Measurements from ENCODE around the gene PIK3R5. TPM values are rescaled to one million over a fixed set of nuclear protein-coding genes. Genes with fewer than 3 reads are reported as not detected.
A peak's percentile ranks its signal among the peaks of the same experiment; 100 is the strongest.
"Not testable (repeated sequence)": the region's sequence is repeated elsewhere in the genome, so short reads cannot be mapped to it uniquely, and the experiment has no call there.

PIK3R5 gene
- total RNA-seq, 1 donor from 2014 or later = 34.2 TPM

- Mint-ChIP-seq H3K4me3 (no peak overlapping the region), H3K4me1 (no peaks in the 10 kb centered on the region), H3K36me3 (ENCODE audit: low read depth) (peaks cover 73% of the 10 kb centered on the region), H3K9me3 (no peaks in the 10 kb centered on the region), H3K27ac (no peak overlapping the region), H3K27me3 (no peaks in the 10 kb centered on the region)
- ChIA-PET CTCF (no interaction called here), POLR2A (no interaction called here)
- intact Hi-C loops (cut with micrococcal nuclease) = no loop called here
- TF ChIP-seq CTCF (IDR thresholded peaks at IDR 0.05) = no peak
- ATAC-seq (ENCODE audit: low read depth) = no peak
- no peak for DNase-seq
Measured at GRCh38 chr17:8885967-8886684, 79.4 kb downstream of the PIK3R5 start.

- H3K36me3 Mint-ChIP-seq (ENCODE audit: low read depth) = peaks cover 77% of the 10 kb centered on the region
- intact Hi-C loops (cut with micrococcal nuclease); POLR2A ChIA-PET; H3K9me3 Mint-ChIP-seq; DNase-seq; H3K27ac Mint-ChIP-seq; H3K4me1 Mint-ChIP-seq; CTCF ChIA-PET; H3K4me3 Mint-ChIP-seq; H3K27me3 Mint-ChIP-seq: not testable (repeated sequence)
- peak; percentile 73 for ATAC-seq (ENCODE audit: low read depth)
Measured at GRCh38 chr17:8885163-8885966, 80.1 kb downstream of the PIK3R5 start.

GRCh38 chr17:8884336-8884990 lies 81.0 kb downstream of the PIK3R5 start:
- intact Hi-C loops (cut with micrococcal nuclease) = no loop called here
- H3K27me3 Mint-ChIP-seq = no peaks in the 10 kb centered on the region
- H3K4me3 Mint-ChIP-seq = no peak overlapping the region
- no peaks in the 10 kb centered on the region for H3K9me3 Mint-ChIP-seq
- no peaks in the 10 kb centered on the region for H3K4me1 Mint-ChIP-seq
- H3K27ac Mint-ChIP-seq = no peak overlapping the region
- peaks cover 77% of the 10 kb centered on the region for H3K36me3 Mint-ChIP-seq (ENCODE audit: low read depth)
- ChIA-PET POLR2A (no interaction called here), CTCF (no interaction called here)
- ATAC-seq (ENCODE audit: low read depth) (no peak), DNase-seq (no peak)
- TF ChIP-seq CTCF (IDR thresholded peaks at IDR 0.05) = no peak

GRCh38 chr17:8883353-8883752 lies 82.2 kb downstream of the PIK3R5 start:
- peaks cover 83% of the 10 kb centered on the region for H3K36me3 Mint-ChIP-seq (ENCODE audit: low read depth)
- no peaks in the 10 kb centered on the region for H3K4me1 Mint-ChIP-seq
- TF ChIP-seq CTCF (IDR thresholded peaks at IDR 0.05) = no peak
- no peak overlapping the region for H3K4me3 Mint-ChIP-seq
- CTCF ChIA-PET = no interaction called here
- intact Hi-C loops (cut with micrococcal nuclease) = no loop called here
- no peak for ATAC-seq (ENCODE audit: low read depth)
- POLR2A ChIA-PET = no interaction called here
- no peak for DNase-seq
- H3K9me3 Mint-ChIP-seq = no peaks in the 10 kb centered on the region
- no peak overlapping the region for H3K27ac Mint-ChIP-seq
- no peaks in the 10 kb centered on the region for H3K27me3 Mint-ChIP-seq

GRCh38 chr17:8881606-8882005 lies 83.9 kb downstream of the PIK3R5 start:
- Mint-ChIP-seq H3K27me3 (no peaks in the 10 kb centered on the region), H3K4me3 (no peak overlapping the region), H3K4me1 (no peaks in the 10 kb centered on the region), H3K9me3 (no peaks in the 10 kb centered on the region), H3K27ac (no peak overlapping the region), H3K36me3 (ENCODE audit: low read depth) (peaks cover 78% of the 10 kb centered on the region)
- TF ChIP-seq CTCF (IDR thresholded peaks at IDR 0.05) = no peak
- ATAC-seq (ENCODE audit: low read depth) = no peak
- ChIA-PET POLR2A (no interaction called here), CTCF (no interaction called here)
- intact Hi-C loops (cut with micrococcal nuclease) = no loop called here
- no peak for DNase-seq
